Fibroblast of lung (primary cell): ENCODE measurements around the gene SPA17. TPM values are rescaled to one million over a fixed set of nuclear protein-coding genes. Genes with fewer than 3 reads are reported as not detected.

ENCODE experiments used
- DNase-seq, 2 donors: peaks; one replicate each; pipeline versions ENCODE4 v3.0.0 to v3.0.0-alpha.2; 2010; ENCODE audit warnings: low read depth in 2 of 2
- H2AFZ ChIP-seq: 2 replicates; pipeline ENCODE4 v1.5.1; 2012; ENCODE audit warnings: low read length, control low read depth, inconsistent platforms
- H3K27ac ChIP-seq: 2 replicates; pipeline ENCODE4 v1.5.1; 2011; ENCODE audit warnings: low read length, control low read depth; ENCODE audit not compliant: insufficient read depth
- H3K27me3 ChIP-seq: 2 replicates; pipeline ENCODE4 v1.5.1; 2011; ENCODE audit warnings: mild to moderate bottlenecking, low read length; ENCODE audit not compliant: control insufficient read depth, insufficient read depth
- H3K36me3 ChIP-seq: 2 replicates; pipeline ENCODE4 v1.5.1; 2011; ENCODE audit warnings: low read length; ENCODE audit not compliant: control insufficient read depth, insufficient read depth
- H3K4me1 ChIP-seq: 2 replicates; pipeline ENCODE4 v1.5.1; 2011; ENCODE audit warnings: low read length; ENCODE audit not compliant: control insufficient read depth, insufficient read depth; ENCODE audit errors: extremely low read depth
- H3K4me2 ChIP-seq: 2 replicates; pipeline ENCODE4 v1.5.1; 2011; ENCODE audit warnings: low read length, control low read depth; ENCODE audit not compliant: insufficient read depth; ENCODE audit errors: extremely low read depth
- H3K4me3 ChIP-seq, 4 experiments: fragments of 200-600 bp in 1 of 4; sonication (generic) in 1 of 4; replicated peaks in 1 of 4; 2 replicates each; pipeline ENCODE4 v1.5.1; 2011 to 2016; ENCODE audit warnings: low read length in 4 of 4, low read depth in 3 of 4, mild to moderate bottlenecking in 3 of 4, control low read depth in 2 of 4, inconsistent platforms in 1 of 4, mixed read lengths in 1 of 4; ENCODE audit not compliant: insufficient read depth in 1 of 4; ENCODE audit errors: control extremely low read depth in 1 of 4
- H3K79me2 ChIP-seq: 2 replicates; pipeline ENCODE4 v1.5.1; 2012; ENCODE audit warnings: mild to moderate bottlenecking, low read length, inconsistent platforms; ENCODE audit not compliant: control insufficient read depth, insufficient read depth
- H3K9ac ChIP-seq: 2 replicates; pipeline ENCODE4 v1.5.1; 2011; ENCODE audit warnings: mild to moderate bottlenecking, low read length, control low read depth; ENCODE audit not compliant: insufficient read depth
- H3K9me3 ChIP-seq: 2 replicates; pipeline ENCODE4 v1.5.1; 2012; ENCODE audit warnings: low read depth, low read length; ENCODE audit not compliant: control insufficient read depth, insufficient read depth
- H4K20me1 ChIP-seq: 2 replicates; pipeline ENCODE4 v1.5.1; 2011; ENCODE audit warnings: low read length; ENCODE audit not compliant: control insufficient read depth, insufficient read depth; ENCODE audit errors: extremely low read depth
- EZH2 ChIP-seq: IDR thresholded peaks from 2 replicates; pipeline ENCODE4 v1.5.1; 2012; ENCODE audit warnings: low read length, control low read depth, mild to moderate bottlenecking; ENCODE audit errors: missing control alignments
- polyA plus RNA-seq, 2 donors: library from polyadenylated mRNA; depleted of rRNA in 1 of 2; stranded (reverse) in 1 of 2; unstranded in 1 of 2; fragments of >200 nt; gene quantifications; 2 replicates each; pipeline ENCODE4 v1.2.1, GENCODE V29; 2011 to 2012; ENCODE audit warnings: missing spikeins in 1 of 2
- total RNA-seq: library from RNA; depleted of rRNA; stranded (reverse); fragments of >200 nt; gene quantifications from 2 replicates; pipeline ENCODE4 v1.2.1, GENCODE V29; 2014
- TF ChIP-seq, protein P1 (sequence below), 2 donors: IDR thresholded peaks in 1 of 2; conservative IDR thresholded peaks in 1 of 2; 1 replicate in 1 of 2; 2 replicates in 1 of 2; pipeline ENCODE4 v1.5.1; 2011 to 2012; ENCODE audit warnings: low read length in 2 of 2, control low read depth in 1 of 2, inconsistent platforms in 1 of 2, low read depth in 1 of 2, mild to moderate bottlenecking in 1 of 2

SPA17 gene
- total and polyA plus RNA-seq, 2 donors (not counting 1 experiment from before 2014, with no cell fraction given), result 18.0 to 19.1 TPM

DNA sequence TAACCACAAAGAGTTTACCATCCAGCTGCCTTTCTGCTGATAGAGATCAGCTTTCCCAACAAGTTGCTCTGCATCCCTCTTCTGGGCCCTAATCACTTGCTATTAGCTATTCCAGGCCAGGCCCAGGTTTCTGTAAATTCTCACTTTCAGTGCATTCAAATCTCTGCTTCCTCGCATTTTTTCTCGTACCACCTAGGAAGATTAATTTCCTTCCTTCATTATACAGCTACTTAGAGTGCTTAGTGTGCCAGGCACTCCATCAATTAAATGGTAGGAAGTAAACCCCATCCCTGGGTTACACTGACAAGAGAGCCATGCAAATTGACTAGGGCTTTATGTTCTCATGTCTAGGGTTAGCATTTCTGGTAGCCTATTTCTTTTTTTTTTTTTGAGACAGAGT is 9.8 kb upstream of the SPA17 start:
- H3K4me2 ChIP-seq, result no peak overlapping the region
- no peaks in the 10 kb centered on the region for H3K9me3 ChIP-seq
- no peaks in the 10 kb centered on the region for H3K4me1 ChIP-seq
- H3K79me2 ChIP-seq, result no peaks in the 10 kb centered on the region
- H3K36me3 ChIP-seq, result no peaks in the 10 kb centered on the region
- no peak overlapping the region for H2AFZ ChIP-seq
- no peak overlapping the region for H3K9ac ChIP-seq
- TF ChIP-seq, protein P1, sequence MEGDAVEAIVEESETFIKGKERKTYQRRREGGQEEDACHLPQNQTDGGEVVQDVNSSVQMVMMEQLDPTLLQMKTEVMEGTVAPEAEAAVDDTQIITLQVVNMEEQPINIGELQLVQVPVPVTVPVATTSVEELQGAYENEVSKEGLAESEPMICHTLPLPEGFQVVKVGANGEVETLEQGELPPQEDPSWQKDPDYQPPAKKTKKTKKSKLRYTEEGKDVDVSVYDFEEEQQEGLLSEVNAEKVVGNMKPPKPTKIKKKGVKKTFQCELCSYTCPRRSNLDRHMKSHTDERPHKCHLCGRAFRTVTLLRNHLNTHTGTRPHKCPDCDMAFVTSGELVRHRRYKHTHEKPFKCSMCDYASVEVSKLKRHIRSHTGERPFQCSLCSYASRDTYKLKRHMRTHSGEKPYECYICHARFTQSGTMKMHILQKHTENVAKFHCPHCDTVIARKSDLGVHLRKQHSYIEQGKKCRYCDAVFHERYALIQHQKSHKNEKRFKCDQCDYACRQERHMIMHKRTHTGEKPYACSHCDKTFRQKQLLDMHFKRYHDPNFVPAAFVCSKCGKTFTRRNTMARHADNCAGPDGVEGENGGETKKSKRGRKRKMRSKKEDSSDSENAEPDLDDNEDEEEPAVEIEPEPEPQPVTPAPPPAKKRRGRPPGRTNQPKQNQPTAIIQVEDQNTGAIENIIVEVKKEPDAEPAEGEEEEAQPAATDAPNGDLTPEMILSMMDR (conservative IDR thresholded peaks at IDR 0.05 in 1 of 2, IDR thresholded peaks at IDR 0.05 in 1 of 2; ENCODE audit: low read depth in 1 of 2, low read length in 2 of 2), result no peak
- TF ChIP-seq EZH2, result no peak
- no peak overlapping the region for H3K4me3 ChIP-seq
- DNase-seq, result no peak
- no peaks in the 10 kb centered on the region for H3K27me3 ChIP-seq
- H4K20me1 ChIP-seq, result no peaks in the 10 kb centered on the region
- no peak overlapping the region for H3K27ac ChIP-seq

DNA sequence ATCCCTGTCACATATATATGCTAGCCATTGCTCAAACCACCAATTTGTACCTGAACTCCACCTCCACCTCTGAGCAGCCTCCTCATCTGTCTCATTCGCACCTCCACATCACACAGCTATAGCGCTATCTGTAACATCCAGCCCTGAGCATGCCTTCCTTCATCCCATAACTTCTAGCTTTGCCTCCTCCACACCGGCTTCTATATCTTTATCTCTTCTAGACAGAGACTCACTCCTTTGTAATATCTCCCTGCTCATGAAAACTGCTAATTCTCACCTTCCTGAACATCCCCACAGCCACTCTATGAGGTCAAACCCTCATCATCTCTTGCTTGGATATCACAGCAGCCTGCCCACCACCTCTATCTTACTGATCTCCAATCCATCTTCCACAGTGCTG is 6.1 kb upstream of the SPA17 start:
- no peaks in the 10 kb centered on the region for H4K20me1 ChIP-seq
- DNase-seq, result no peak
- H3K4me1 ChIP-seq, result no peaks in the 10 kb centered on the region
- no peaks in the 10 kb centered on the region for H3K79me2 ChIP-seq
- H3K9ac ChIP-seq, result no peak overlapping the region
- H3K9me3 ChIP-seq, result no peaks in the 10 kb centered on the region
- no peak overlapping the region for H3K27ac ChIP-seq
- H3K4me3 ChIP-seq, result no peak overlapping the region
- no peak for TF ChIP-seq EZH2
- TF ChIP-seq, protein P1 (conservative IDR thresholded peaks at IDR 0.05 in 1 of 2, IDR thresholded peaks at IDR 0.05 in 1 of 2; ENCODE audit: low read depth in 1 of 2, low read length in 2 of 2), result no peak
- no peak overlapping the region for H2AFZ ChIP-seq
- no peaks in the 10 kb centered on the region for H3K36me3 ChIP-seq
- H3K4me2 ChIP-seq, result no peak overlapping the region
- no peaks in the 10 kb centered on the region for H3K27me3 ChIP-seq

DNA sequence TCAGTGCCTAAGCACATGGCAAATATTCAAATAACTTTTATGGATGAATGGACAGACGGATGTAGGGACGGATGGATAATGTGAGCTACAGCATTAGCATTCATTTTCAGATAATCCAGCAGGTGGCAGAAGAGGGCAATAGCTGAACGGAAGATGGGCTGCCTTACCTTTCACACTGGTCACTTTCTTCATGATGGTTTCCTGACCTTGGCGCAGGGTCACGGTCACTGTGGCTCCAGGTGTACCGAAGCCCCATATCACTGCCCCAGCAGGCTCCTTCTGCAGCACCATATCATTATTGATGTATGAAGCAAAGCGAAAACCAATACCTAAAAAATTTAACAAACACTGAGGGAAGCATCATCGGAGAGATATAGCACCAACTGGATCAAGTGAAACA is 4.5 kb upstream of the SPA17 start:
- Histone ChIP-seq H3K27me3 (no peaks in the 10 kb centered on the region), H3K79me2 (no peaks in the 10 kb centered on the region), H3K36me3 (no peaks in the 10 kb centered on the region), H2AFZ (no peak overlapping the region), H3K4me3 (no peak overlapping the region), H3K27ac (no peak overlapping the region), H4K20me1 (no peaks in the 10 kb centered on the region), H3K9me3 (no peaks in the 10 kb centered on the region), H3K4me2 (no peak overlapping the region), H3K4me1 (no peaks in the 10 kb centered on the region), H3K9ac (no peak overlapping the region)
- TF ChIP-seq, protein P1 (conservative IDR thresholded peaks at IDR 0.05 in 1 of 2, IDR thresholded peaks at IDR 0.05 in 1 of 2; ENCODE audit: low read depth in 1 of 2, low read length in 2 of 2), result peak; percentile 55 to 83
- TF ChIP-seq EZH2, result no peak
- peak; percentile 30 to 60 for DNase-seq
